UCSD-AML1 (cell line): ENCODE measurements around the gene SPATA6L.

Source experiments
- DNase-seq: peaks from one replicate; lab custom pipeline; 2025; ENCODE audit not compliant: unreplicated experiment; lab: John Stamatoyannopoulos, UW

Gene SPATA6L

GRCh38 chr9:4666042-4666699 is at the start of gene SPATA6L:
Gene SPATA6L, minus strand, starts transcription at chr9:4666480. Its CDS starts 230 bp downstream, at chr9:4666250.
- DNase-seq: peak; percentile 51

- DNase-seq: no peak
These were observed 48.2 kb upstream of the SPATA6L start for GRCh38 chr9:4714266-4715016.

GRCh38 chr9:4713849-4714248 is 47.6 kb upstream of the SPATA6L start:
- no peak for DNase-seq

- no peak for DNase-seq
These were observed 43.1 kb upstream of the SPATA6L start for GRCh38 chr9:4709380-4709779.

GRCh38 chr9:4706971-4707622 is 40.8 kb upstream of the SPATA6L start:
- no peak for DNase-seq

- no peak for DNase-seq
These were observed 39.7 kb upstream of the SPATA6L start for GRCh38 chr9:4706021-4706420.

- no peak for DNase-seq
These were observed 37.8 kb upstream of the SPATA6L start for GRCh38 chr9:4704129-4704528.

GRCh38 chr9:4701526-4701925 is 35.2 kb upstream of the SPATA6L start:
- no peak for DNase-seq

- no peak for DNase-seq
These were observed 34.7 kb upstream of the SPATA6L start for GRCh38 chr9:4700932-4701331.

GRCh38 chr9:4700091-4700490 is 33.8 kb upstream of the SPATA6L start:
- DNase-seq: no peak

- no peak for DNase-seq
These were observed 25.5 kb upstream of the SPATA6L start for GRCh38 chr9:4691795-4692194.

- DNase-seq: no peak
These were observed 23.9 kb upstream of the SPATA6L start for GRCh38 chr9:4690144-4690543.

- DNase-seq: no peak
These were observed 23.4 kb upstream of the SPATA6L start for GRCh38 chr9:4689687-4690104.

- DNase-seq: no peak
These were observed 22.7 kb upstream of the SPATA6L start for GRCh38 chr9:4689021-4689420.

GRCh38 chr9:4686584-4686983 is 20.3 kb upstream of the SPATA6L start:
- DNase-seq: no peak

- DNase-seq: no peak
These were observed 19.8 kb upstream of the SPATA6L start for GRCh38 chr9:4686112-4686511.

GRCh38 chr9:4684820-4685219 is 18.5 kb upstream of the SPATA6L start:
- no peak for DNase-seq

- no peak for DNase-seq
These were observed 14.5 kb upstream of the SPATA6L start for GRCh38 chr9:4680750-4681149.

GRCh38 chr9:4680173-4680525 is 13.9 kb upstream of the SPATA6L start:
- no peak for DNase-seq

GRCh38 chr9:4679268-4680172 is 13.2 kb upstream of the SPATA6L start, which contains the start of gene CDC37L1:
Gene CDC37L1, plus strand, starts transcription at chr9:4679569. Its CDS starts 199 bp downstream, at chr9:4679768.
- DNase-seq: peak; percentile 98

- DNase-seq: no peak
These were observed 12.5 kb upstream of the SPATA6L start for GRCh38 chr9:4678679-4679267.
